ENCODE measurements around the gene SMAD3. TPM values are rescaled to one million over a fixed set of nuclear protein-coding genes. Genes with fewer than 3 reads are reported as not detected.
A peak's percentile ranks its signal among the peaks of the same experiment; 100 is the strongest.

Gene SMAD3
- total and polyA plus RNA-seq, 2 of the 4 experiments (the other 2 are of a cell fraction): 71.0 to 177 TPM

DNA sequence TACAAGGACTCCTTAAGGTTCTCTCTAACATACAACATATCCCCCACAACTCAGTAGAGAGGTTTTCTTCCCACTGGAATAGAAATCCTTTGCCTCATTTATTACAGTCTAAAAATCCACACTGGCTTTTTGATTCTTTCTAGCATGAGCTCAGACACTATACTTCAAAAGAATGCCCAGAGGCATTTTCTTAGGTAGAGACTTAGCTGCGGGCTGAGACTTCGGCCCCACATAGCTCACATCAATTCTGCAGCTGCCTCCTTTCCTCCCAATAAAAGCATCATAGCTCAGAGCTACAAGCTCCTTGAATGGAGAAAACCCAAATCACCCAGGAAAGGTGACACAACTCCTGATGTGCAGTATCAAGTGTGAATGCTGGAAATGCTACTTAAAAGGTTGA lies 136.7 kb downstream of the SMAD3 start:
- H2BK20ac ChIP-seq (ENCODE audit: low read depth, low read length): no peak overlapping the region
- H3K23ac ChIP-seq (ENCODE audit: low read depth, low read length): no peak overlapping the region
- no peak overlapping the region for H2BK120ac ChIP-seq (ENCODE audit: low read depth, low read length)
- no peak overlapping the region for H2AFZ ChIP-seq (replicated peaks; ENCODE audit: low read length, poor library complexity)
- ChIA-PET CTCF (no interaction called here), POLR2A (ENCODE audit: unreplicated experiment) (no interaction called here)
- H3K36me3 ChIP-seq (ENCODE audit: control insufficient read depth, insufficient read depth, low read length): peaks cover 5% of the 10 kb centered on the region
- H3K4me2 ChIP-seq (ENCODE audit: low read depth, low read length): no peak overlapping the region
- H3K14ac ChIP-seq (replicated peaks; ENCODE audit: low read depth, low read length): 0 out of 2 replicates have a peak overlapping the region, but pooled peaks have one; percentile 38
- H2AK5ac ChIP-seq (ENCODE audit: low read depth, low read length): no peak overlapping the region
- peaks cover 18% of the 10 kb centered on the region for H3K4me1 ChIP-seq (ENCODE audit: control insufficient read depth, insufficient read depth, low read length)
- TSS peak; percentile 85 for BruUV-seq (replicated peaks)
- no peak overlapping the region for H3K56ac ChIP-seq (ENCODE audit: extremely low read depth, insufficient read depth, low read length)
- intact Hi-C loops (cut with micrococcal nuclease) (loop anchor here (5.0 kb wide), 1 partner anchor 230 kb away; no protein-coding TSS in a partner anchor), in situ Hi-C loops (cut with MboI; ENCODE audit: low sequenced_read_pairs) (no loop called here), dilution Hi-C loops (cut with HindIII; ENCODE audit: low sequenced_read_pairs, unreplicated experiment) (no loop called here)
- no peak overlapping the region for H4K5ac ChIP-seq (ENCODE audit: low read depth, low read length)
- no peak overlapping the region for H3K27ac ChIP-seq (ENCODE audit: insufficient read depth, low read length)
- peaks cover 0 to 13% of the 10 kb centered on the region in 2 experiments; a peak in 2 of 4 replicates for H3K79me1 ChIP-seq (ENCODE audit: low read depth in 1 of 2, low read length in 2 of 2)
- H4K91ac ChIP-seq (ENCODE audit: insufficient read depth, low read depth, low read length): no peak overlapping the region
- TF ChIP-seq RAD21 (IDR thresholded peaks at IDR 0.05; ENCODE audit: low read length) (no peak), USF2 (IDR thresholded peaks at IDR 0.05; ENCODE audit: low read depth, low read length) (no peak), CEBPB (IDR thresholded peaks at IDR 0.05; ENCODE audit: low read depth, low read length) (no peak), RCOR1 (IDR thresholded peaks at IDR 0.05; ENCODE audit: insufficient replicate concordance, low read length) (no peak), MAFK (IDR thresholded peaks at IDR 0.05; ENCODE audit: low read depth, low read length) (no peak), FOS (IDR thresholded peaks at IDR 0.05; ENCODE audit: low read depth, low read length) (no peak), CHD1 (IDR thresholded peaks at IDR 0.05; ENCODE audit: low read depth, low read length) (no peak)
- TF ChIP-seq, protein P1, sequence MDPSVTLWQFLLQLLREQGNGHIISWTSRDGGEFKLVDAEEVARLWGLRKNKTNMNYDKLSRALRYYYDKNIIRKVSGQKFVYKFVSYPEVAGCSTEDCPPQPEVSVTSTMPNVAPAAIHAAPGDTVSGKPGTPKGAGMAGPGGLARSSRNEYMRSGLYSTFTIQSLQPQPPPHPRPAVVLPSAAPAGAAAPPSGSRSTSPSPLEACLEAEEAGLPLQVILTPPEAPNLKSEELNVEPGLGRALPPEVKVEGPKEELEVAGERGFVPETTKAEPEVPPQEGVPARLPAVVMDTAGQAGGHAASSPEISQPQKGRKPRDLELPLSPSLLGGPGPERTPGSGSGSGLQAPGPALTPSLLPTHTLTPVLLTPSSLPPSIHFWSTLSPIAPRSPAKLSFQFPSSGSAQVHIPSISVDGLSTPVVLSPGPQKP (IDR thresholded peaks at IDR 0.05; ENCODE audit: borderline replicate concordance, low read depth, low read length): no peak
- H3K4me3 ChIP-seq (ENCODE audit: insufficient read depth, low read depth, low read length): no peak overlapping the region
- no peak overlapping the region for H2BK15ac ChIP-seq (ENCODE audit: low read depth, low read length)
- ATAC-seq (ENCODE audit: low read depth) (no peak), DNase-seq (no peak)
- no peaks in the 10 kb centered on the region for H3K9me3 ChIP-seq (ENCODE audit: control insufficient read depth, insufficient read depth, low read length)
- H4K20me1 ChIP-seq (ENCODE audit: insufficient read depth, low read length): peaks cover 12% of the 10 kb centered on the region; the same call in 1 of the 2 replicates
- 100% methylated on average over 2 of the region's 2 CpGs; no CpG with 5 or more reads in 1 of the 2 experiments for WGBS, 2 experiments (ENCODE audit: extremely low coverage in 2 of 2, insufficient read length in 1 of 2)
- H4K8ac ChIP-seq (ENCODE audit: low read depth in 2 of 2, low read length in 2 of 2): no peak overlapping the region
- H3K9ac ChIP-seq (ENCODE audit: low read depth, low read length): no peak overlapping the region
- peaks cover 23% of the 10 kb centered on the region for H3K9me1 ChIP-seq (ENCODE audit: insufficient read depth, low read length)
- H3K27me3 ChIP-seq (ENCODE audit: control insufficient read depth, insufficient read depth, low read length): no peaks in the 10 kb centered on the region
- H2AK9ac ChIP-seq (replicated peaks; ENCODE audit: low read depth, low read length, poor library complexity): no peak overlapping the region
- H2BK5ac ChIP-seq (ENCODE audit: low read depth, low read length, poor library complexity, severe bottlenecking): no peak overlapping the region
- no peak overlapping the region for H3K4ac ChIP-seq (ENCODE audit: low read depth, low read length)
- H3K18ac ChIP-seq (ENCODE audit: low read depth, low read length): no peak overlapping the region
